Endothelial cell of umbilical vein (primary cell): ENCODE results near the gene GMPR2. TPM values are rescaled to one million over a fixed set of nuclear protein-coding genes. Genes with fewer than 3 reads are reported as not detected.

ENCODE experiments used
- BruUV-seq: library from RNA; stranded (reverse); fragments of 400-500 nt; replicated peaks from 2 replicates; lab custom pipeline; 2021; lab: Mats Ljungman, UMichigan
- CTCF ChIA-PET: fragments of 300-600, 350-600 bp; sonication (Branson Sonifier 250); formaldehyde crosslinking; loops from one replicate; lab custom pipeline; 2021; ENCODE audit warnings: antibody characterized with exemption, inconsistent platforms; lab: Charles Lee
- POLR2A ChIA-PET: fragments of 300-600, 350-600 bp; sonication (Branson Sonifier 250); formaldehyde crosslinking; loops from one replicate; lab custom pipeline; 2021; ENCODE audit warnings: antibody characterized with exemption, inconsistent platforms; lab: Charles Lee
- DNase-seq: peaks from one replicate; pipeline ENCODE4 v3.0.0-alpha.2; 2011; ENCODE audit warnings: low read depth, low spot score
- FAIRE-seq: peaks from 2 replicates; lab custom pipeline; 2011; peaks lifted over from hg19 to GRCh38; lab: Jason Lieb, UNC
- H2AFZ ChIP-seq: 2 replicates; pipeline ENCODE4 v1.6.0; 2012; ENCODE audit warnings: low read depth, low read length, control low read depth, inconsistent platforms
- H3K27ac ChIP-seq: 2 replicates; pipeline ENCODE4 v1.5.1; 2011; ENCODE audit warnings: low read depth, mild to moderate bottlenecking, control low read depth, low read length, moderate library complexity; ENCODE audit not compliant: insufficient read depth
- H3K27me3 ChIP-seq, 2 experiments: 2 replicates each; pipeline versions ENCODE4 v1.6.0 to v1.6.1; 2011; ENCODE audit warnings: low read length in 2 of 2, mixed read lengths in 1 of 2; ENCODE audit not compliant: control insufficient read depth in 2 of 2, insufficient read depth in 2 of 2
- H3K36me3 ChIP-seq, 2 experiments: 2 replicates in 1 of 2; 3 replicates in 1 of 2; pipeline ENCODE4 v1.5.1; 2011; ENCODE audit warnings: low read length in 2 of 2, mild to moderate bottlenecking in 1 of 2, moderate library complexity in 1 of 2; ENCODE audit not compliant: control insufficient read depth in 2 of 2, insufficient read depth in 2 of 2; ENCODE audit errors: extremely low read depth in 1 of 2
- H3K4me1 ChIP-seq: 3 replicates; pipeline ENCODE4 v1.5.1; 2011; ENCODE audit warnings: mild to moderate bottlenecking, low read length; ENCODE audit not compliant: control insufficient read depth, insufficient read depth; ENCODE audit errors: extremely low read depth
- H3K4me2 ChIP-seq: 2 replicates; pipeline ENCODE4 v1.6.1; 2011; ENCODE audit warnings: low read length, control low read depth, mixed read lengths; ENCODE audit not compliant: insufficient read depth
- H3K4me3 ChIP-seq, 3 experiments: fragments of 200-600 bp in 1 of 3; sonication (generic), shearing (Covaris generic) in 1 of 3; replicated peaks in 1 of 3; 2 replicates each; pipeline ENCODE4 v1.5.1; 2011 to 2016; ENCODE audit warnings: control low read depth in 3 of 3, low read length in 3 of 3, mild to moderate bottlenecking in 2 of 3, inconsistent platforms in 1 of 3, low read depth in 1 of 3, moderate library complexity in 1 of 3; ENCODE audit not compliant: insufficient read depth in 1 of 3
- H3K79me2 ChIP-seq: 2 replicates; pipeline ENCODE4 v1.6.0; 2012; ENCODE audit warnings: low read length, inconsistent platforms; ENCODE audit not compliant: control insufficient read depth, insufficient read depth
- H3K9ac ChIP-seq: replicated peaks from 2 replicates; pipeline ENCODE3; 2011; ENCODE audit warnings: low read length, control low read depth; ENCODE audit not compliant: insufficient read depth; ENCODE audit errors: extremely low read depth
- H3K9me1 ChIP-seq: replicated peaks from 3 replicates; pipeline ENCODE4 v1.6.0; 2011; ENCODE audit warnings: mild to moderate bottlenecking, low read length; ENCODE audit not compliant: control insufficient read depth, insufficient read depth; ENCODE audit errors: extremely low read depth
- H3K9me3 ChIP-seq: replicated peaks from 2 replicates; pipeline ENCODE4 v1.5.1; 2012; ENCODE audit warnings: low read length, inconsistent platforms; ENCODE audit not compliant: control insufficient read depth, insufficient read depth
- H4K20me1 ChIP-seq: replicated peaks from 2 replicates; pipeline ENCODE3; 2011; ENCODE audit warnings: mild to moderate bottlenecking, low read length; ENCODE audit not compliant: control insufficient read depth, insufficient read depth; ENCODE audit errors: extremely low read depth
- EZH2 ChIP-seq: IDR thresholded peaks from 2 replicates; pipeline ENCODE4 v1.6.1; 2012; ENCODE audit warnings: borderline replicate concordance, low read depth, mild to moderate bottlenecking, moderate library complexity, low read length, inconsistent platforms; ENCODE audit not compliant: severe bottlenecking
- FOS ChIP-seq: IDR thresholded peaks from 2 replicates; pipeline ENCODE4 v1.6.1; 2011; ENCODE audit warnings: mild to moderate bottlenecking, low read length, moderate library complexity, borderline replicate concordance; ENCODE audit not compliant: insufficient read depth
- GATA2 ChIP-seq: IDR thresholded peaks from 2 replicates; pipeline ENCODE4 v1.7.0; 2011; ENCODE audit warnings: low read depth, mild to moderate bottlenecking, moderate library complexity, mixed read lengths, low read length; ENCODE audit not compliant: insufficient read length, insufficient read depth
- JUN ChIP-seq: IDR thresholded peaks from 2 replicates; pipeline ENCODE4 v1.6.1; 2011; ENCODE audit warnings: borderline replicate concordance, low read depth; ENCODE audit not compliant: insufficient read length, insufficient read depth
- MYC ChIP-seq: IDR thresholded peaks from one replicate; pipeline ENCODE4 v1.6.1; 2011; ENCODE audit warnings: mild to moderate bottlenecking, low read depth, low read length
- POLR2AphosphoS5 ChIP-seq: IDR thresholded peaks from 2 replicates; pipeline ENCODE4 v1.6.1; 2012; ENCODE audit warnings: low read depth, mild to moderate bottlenecking, control low read depth, low read length, moderate library complexity; ENCODE audit not compliant: insufficient read depth
- dilution Hi-C: fragments of 300-500 bp; cut with MboI; formaldehyde crosslinking; loops from one replicate; pipeline ENCODE4 v1.15.0; 2019; ENCODE audit warnings: low sequenced_read_pairs; ENCODE audit not compliant: extremely low pct_ligation_motif_present
- intact Hi-C: fragments of 100-400 bp; cut with micrococcal nuclease; formaldehyde crosslinking; loops from one replicate; pipeline ENCODE4 v1.10.0; 2022
- polyA plus RNA-seq, 4 experiments: library from polyadenylated mRNA; depleted of rRNA in 3 of 4; stranded (reverse) in 3 of 4; unstranded in 1 of 4; fragments of >200 nt; gene quantifications; 2 replicates each; pipeline versions ENCODE4 v1.2.1 to v1.2.3, GENCODE V29; 2011 to 2012; ENCODE audit warnings: missing spikeins in 1 of 4
- total RNA-seq: library from RNA; stranded (reverse); gene quantifications from 2 replicates; pipeline ENCODE4 v1.2.3, GENCODE V29; 2021
- TF ChIP-seq, protein P1 (sequence below), 2 donors: IDR thresholded peaks; 1 replicate in 1 of 2; 2 replicates in 1 of 2; pipeline ENCODE4 v1.5.1; 2011; ENCODE audit warnings: low read length in 2 of 2, mild to moderate bottlenecking in 2 of 2, moderate library complexity in 2 of 2, control low read depth in 1 of 2, inconsistent platforms in 1 of 2, low read depth in 1 of 2; ENCODE audit not compliant: insufficient read depth in 1 of 2; ENCODE audit errors: extremely low read depth in 1 of 2

Gene GMPR2
- total and polyA plus RNA-seq, 2 donors (not counting 3 experiments of a cell fraction or from before 2014, with no cell fraction given) = 58.1 to 61.8 TPM

DNA sequence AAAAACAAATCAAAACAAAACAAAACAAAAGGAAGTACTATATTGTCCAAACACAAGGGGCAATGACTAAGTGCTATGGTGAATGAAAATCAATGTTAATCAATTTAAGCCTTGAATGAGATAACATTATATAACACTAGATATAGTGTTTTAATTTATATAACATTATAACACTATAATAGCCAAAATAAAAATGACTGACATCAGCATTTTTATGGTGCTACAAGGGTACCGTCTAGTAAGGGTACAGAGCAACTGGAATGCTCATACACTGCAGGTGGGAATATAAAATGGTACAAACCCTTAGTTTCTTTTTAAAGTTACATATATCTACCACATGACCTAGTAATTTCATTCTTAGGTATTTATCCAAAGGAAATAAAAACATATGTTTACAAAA lies 6.3 kb upstream of the GMPR2 start:
- Histone ChIP-seq H2AFZ (no peak overlapping the region), H3K27me3 (no peaks in the 10 kb centered on the region), H3K4me3 (no peak overlapping the region), H3K79me2 (peaks cover 68% of the 10 kb centered on the region), H3K9ac (no peak overlapping the region), H3K9me3 (no peaks in the 10 kb centered on the region), H3K9me1 (no peaks in the 10 kb centered on the region), H3K27ac (peak overlapping the region; percentile 99), H3K4me1 (peaks cover 35% of the 10 kb centered on the region), H4K20me1 (no peaks in the 10 kb centered on the region), H3K36me3 (peaks cover 0 to 6% of the 10 kb centered on the region in 2 experiments), H3K4me2 (no peak overlapping the region)
- TF ChIP-seq FOS = no peak
- no peak for TF ChIP-seq JUN
- TF ChIP-seq EZH2 = no peak
- no peak for TF ChIP-seq MYC
- TF ChIP-seq GATA2 = no peak
- BruUV-seq = no TSS peak
- intact Hi-C loops = no loop called here
- ChIA-PET POLR2A (interaction anchor here (3.1 kb wide), 1 partner anchor 12 kb away, joined by 21 read pairs; the partner anchor contains the start of genes CHMP4A and MDP1), CTCF (interaction anchor here (1.7 kb wide), 1 partner anchor 12 kb away, joined by 5 read pairs; no protein-coding TSS in a partner anchor)
- dilution Hi-C loops = no loop called here
- FAIRE-seq (no peak), DNase-seq (no peak)

GRCh38 chr14:24228902-24229301 lies 3.8 kb upstream of the GMPR2 start:
- TF ChIP-seq, protein P1, sequence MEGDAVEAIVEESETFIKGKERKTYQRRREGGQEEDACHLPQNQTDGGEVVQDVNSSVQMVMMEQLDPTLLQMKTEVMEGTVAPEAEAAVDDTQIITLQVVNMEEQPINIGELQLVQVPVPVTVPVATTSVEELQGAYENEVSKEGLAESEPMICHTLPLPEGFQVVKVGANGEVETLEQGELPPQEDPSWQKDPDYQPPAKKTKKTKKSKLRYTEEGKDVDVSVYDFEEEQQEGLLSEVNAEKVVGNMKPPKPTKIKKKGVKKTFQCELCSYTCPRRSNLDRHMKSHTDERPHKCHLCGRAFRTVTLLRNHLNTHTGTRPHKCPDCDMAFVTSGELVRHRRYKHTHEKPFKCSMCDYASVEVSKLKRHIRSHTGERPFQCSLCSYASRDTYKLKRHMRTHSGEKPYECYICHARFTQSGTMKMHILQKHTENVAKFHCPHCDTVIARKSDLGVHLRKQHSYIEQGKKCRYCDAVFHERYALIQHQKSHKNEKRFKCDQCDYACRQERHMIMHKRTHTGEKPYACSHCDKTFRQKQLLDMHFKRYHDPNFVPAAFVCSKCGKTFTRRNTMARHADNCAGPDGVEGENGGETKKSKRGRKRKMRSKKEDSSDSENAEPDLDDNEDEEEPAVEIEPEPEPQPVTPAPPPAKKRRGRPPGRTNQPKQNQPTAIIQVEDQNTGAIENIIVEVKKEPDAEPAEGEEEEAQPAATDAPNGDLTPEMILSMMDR (IDR thresholded peaks at IDR 0.05; ENCODE audit: extremely low read depth in 1 of 2, insufficient read depth in 1 of 2, low read depth in 1 of 2, low read length in 2 of 2) = no peak
- TF ChIP-seq JUN (no peak), GATA2 (no peak), POLR2AphosphoS5 (no peak)
- BruUV-seq = no TSS peak
- no peak overlapping the region for H3K4me2 ChIP-seq
- no peak overlapping the region for H2AFZ ChIP-seq
- H3K79me2 ChIP-seq = peaks cover 65% of the 10 kb centered on the region
- dilution Hi-C loops (no loop called here), intact Hi-C loops (no loop called here)
- no peaks in the 10 kb centered on the region for H3K27me3 ChIP-seq
- H3K4me3 ChIP-seq = no peak overlapping the region
- H3K9ac ChIP-seq = no peak overlapping the region
- no peak for DNase-seq
- peaks cover 0 to 6% of the 10 kb centered on the region in 2 experiments for H3K36me3 ChIP-seq
- FAIRE-seq = no peak
- H3K27ac ChIP-seq = no peak overlapping the region
- no peaks in the 10 kb centered on the region for H4K20me1 ChIP-seq
- no peaks in the 10 kb centered on the region for H3K9me3 ChIP-seq
- H3K4me1 ChIP-seq = peaks cover 48% of the 10 kb centered on the region
- H3K9me1 ChIP-seq = no peaks in the 10 kb centered on the region
- ChIA-PET CTCF (interaction anchor here (1.5 to 2.5 kb wide), 3 partner anchors 10 to 13 kb away, joined by 5 to 11 read pairs (median 11); partner anchors contain the start of genes MDP1 and TINF2), POLR2A (interaction anchor here (1.0 kb wide), 2 partner anchors 9 to 13 kb away, joined by 3 to 4 read pairs; partner anchors contain the start of gene TINF2)
